Activated CD4-positive, alpha-beta memory T cell treated with anti-CD3 and anti-CD28 coated beads for 36 hours (primary cell): ENCODE measurements around the gene RAC3. TPM values are rescaled to one million over a fixed set of nuclear protein-coding genes. Genes with fewer than 3 reads are reported as not detected.

Experiments
- CTCF ChIA-PET: fragments of 350-600 bp; sonication (Branson Sonifier 250); formaldehyde crosslinking; loops from one replicate; lab custom pipeline; 2021; ENCODE audit warnings: antibody characterized with exemption, inconsistent platforms; lab: Charles Lee
- POLR2A ChIA-PET: fragments of 350-600 bp; sonication (Branson Sonifier 250); formaldehyde crosslinking; loops from one replicate; lab custom pipeline; 2021; ENCODE audit warnings: antibody characterized with exemption; lab: Charles Lee
- DNase-seq: peaks from one replicate; pipeline ENCODE4 v3.0.0-alpha.2; 2020
- H3K27ac Mint-ChIP-seq: one replicate; pipeline ENCODE4 v1.8.0; 2021; ENCODE audit warnings: mixed read lengths
- H3K27me3 Mint-ChIP-seq: one replicate; pipeline ENCODE4 v1.8.0; 2021; ENCODE audit warnings: mixed read lengths
- H3K36me3 Mint-ChIP-seq: one replicate; pipeline ENCODE4 v1.8.0; 2021; ENCODE audit warnings: mixed read lengths
- H3K4me1 Mint-ChIP-seq: one replicate; pipeline ENCODE4 v1.8.0; 2021; ENCODE audit warnings: low read depth, mixed read lengths
- H3K4me3 Mint-ChIP-seq: one replicate; pipeline ENCODE4 v1.8.0; 2021; ENCODE audit warnings: mild to moderate bottlenecking, mixed read lengths
- H3K9me3 Mint-ChIP-seq: one replicate; pipeline ENCODE4 v1.8.0; 2021; ENCODE audit warnings: mixed read lengths
- intact Hi-C: fragments of 100-400 bp; cut with micrococcal nuclease; formaldehyde crosslinking; loops from one replicate; pipeline ENCODE4 v1.15.1; 2023
- total RNA-seq, 2 experiments: library from RNA; stranded (reverse); gene quantifications; one replicate each; pipeline ENCODE4 v1.2.3, GENCODE V29; 2021

Gene RAC3
- total RNA-seq, 2 experiments from 2014 or later, result 6.3 to 8.1 TPM

- Mint-ChIP-seq H3K9me3 (no peaks in the 10 kb centered on the region), H3K4me3 (peak within 1 kb of the TSS; percentile 84), H3K4me1 (peaks cover 24% of the 10 kb centered on the region), H3K36me3 (no peaks in the 10 kb centered on the region), H3K27me3 (no peaks in the 10 kb centered on the region), H3K27ac (peak within 1 kb of the TSS; percentile 66)
- ChIA-PET POLR2A (interaction anchor here (0.8 to 2.3 kb wide), 5 partner anchors 15 to 84 kb away, joined by 3 to 8 read pairs (median 5); partner anchors contain the start of genes ASPSCR1 and DCXR), CTCF (interaction anchor here (0.9 to 6.4 kb wide), 10 partner anchors 7 to 288 kb away, joined by 3 to 174 read pairs (median 4); partner anchors contain the start of genes DCXR, FASN, MAFG and NOTUM)
- intact Hi-C loops, result loop anchor here (1.0 to 2.0 kb wide), 6 partner anchors 14 to 250 kb away; partner anchors contain the start of genes ASPSCR1, CSNK1D, DCXR and FASN
- peak; percentile 100 for DNase-seq
These were observed 8.5 kb upstream of the RAC3 start, which contains the start of gene LRRC45 for GRCh38 chr17:82022981-82023446. LRRC45 (plus strand) TSS chr17:82023305; CDS start chr17:82023644, 339 bp downstream.

GRCh38 chr17:82023447-82024241, 7.8 kb upstream of the RAC3 start:
- intact Hi-C loops, result loop anchor here (1.0 to 2.0 kb wide), 6 partner anchors 13 to 250 kb away; partner anchors contain the start of genes ASPSCR1, CSNK1D, DCXR and FASN
- DNase-seq, result peak; percentile 37
- ChIA-PET POLR2A (interaction anchor here (0.9 to 2.1 kb wide), 3 partner anchors 14 to 182 kb away, joined by 4 to 8 read pairs (median 5); partner anchors contain the start of gene DCXR), CTCF (interaction anchor here (0.9 to 6.4 kb wide), 8 partner anchors 13 to 190 kb away, joined by 3 to 174 read pairs (median 4); partner anchors contain the start of genes DCXR, FASN, MAFG and NOTUM)
- Mint-ChIP-seq H3K36me3 (no peaks in the 10 kb centered on the region), H3K4me3 (peak overlapping the region; percentile 84), H3K9me3 (no peaks in the 10 kb centered on the region), H3K27me3 (no peaks in the 10 kb centered on the region), H3K4me1 (peaks cover 24% of the 10 kb centered on the region), H3K27ac (no peak overlapping the region)

GRCh38 chr17:82024859-82025258, 6.6 kb upstream of the RAC3 start:
- CTCF ChIA-PET, result interaction anchor here (1.9 kb wide), 1 partner anchor 65 kb away, joined by 9 read pairs; no protein-coding TSS in a partner anchor

GRCh38 chr17:82025401-82026107, 5.9 kb upstream of the RAC3 start:
- intact Hi-C loops, result no loop called here
- no peak for DNase-seq
- ChIA-PET CTCF (interaction anchor here (1.9 kb wide), 1 partner anchor 66 kb away, joined by 9 read pairs; no protein-coding TSS in a partner anchor), POLR2A (no interaction called here)
- Mint-ChIP-seq H3K9me3 (no peaks in the 10 kb centered on the region), H3K27me3 (no peaks in the 10 kb centered on the region), H3K36me3 (peaks cover 1% of the 10 kb centered on the region), H3K4me1 (peaks cover 29% of the 10 kb centered on the region), H3K4me3 (no peak overlapping the region), H3K27ac (no peak overlapping the region)

More at GRCh38 chr17:82024859-82025258, 6.6 kb upstream of the RAC3 start:
- POLR2A ChIA-PET, result interaction anchor here (2.1 kb wide), 1 partner anchor 13 kb away, joined by 8 read pairs; the partner anchor contains the start of gene DCXR
- intact Hi-C loops, result no loop called here
- Mint-ChIP-seq H3K4me1 (peaks cover 28% of the 10 kb centered on the region), H3K36me3 (no peaks in the 10 kb centered on the region), H3K9me3 (no peaks in the 10 kb centered on the region), H3K27me3 (no peaks in the 10 kb centered on the region), H3K27ac (no peak overlapping the region), H3K4me3 (no peak overlapping the region)
- no peak for DNase-seq

GRCh38 chr17:82028246-82028645, 3.2 kb upstream of the RAC3 start:
- intact Hi-C loops, result no loop called here
- Mint-ChIP-seq H3K4me3 (no peak overlapping the region), H3K36me3 (peaks cover 2% of the 10 kb centered on the region), H3K9me3 (no peaks in the 10 kb centered on the region), H3K27ac (no peak overlapping the region), H3K4me1 (peaks cover 16% of the 10 kb centered on the region), H3K27me3 (no peaks in the 10 kb centered on the region)
- ChIA-PET POLR2A (no interaction called here), CTCF (interaction anchor here (3.0 to 4.9 kb wide), 3 partner anchors 10 to 128 kb away, joined by 13 to 54 read pairs (median 20); partner anchors contain the start of gene DCXR)
- no peak for DNase-seq

GRCh38 chr17:82028966-82029365, 2.5 kb upstream of the RAC3 start:
- ChIA-PET CTCF (interaction anchor here (1.3 to 4.9 kb wide), 7 partner anchors 8 to 207 kb away, joined by 4 to 54 read pairs (median 14); partner anchors contain the start of genes CENPX, DCXR and FASN), POLR2A (no interaction called here)
- no peak for DNase-seq
- intact Hi-C loops, result no loop called here
- Mint-ChIP-seq H3K9me3 (no peaks in the 10 kb centered on the region), H3K36me3 (peaks cover 2% of the 10 kb centered on the region), H3K27me3 (no peaks in the 10 kb centered on the region), H3K4me1 (peaks cover 13% of the 10 kb centered on the region), H3K27ac (no peak overlapping the region), H3K4me3 (no peak overlapping the region)

- H3K36me3 Mint-ChIP-seq, result peaks cover 2% of the 10 kb centered on the region
- H3K27ac Mint-ChIP-seq, result no peak overlapping the region
- H3K4me3 Mint-ChIP-seq, result peak overlapping the region; percentile 45
- no peak for DNase-seq
- H3K27me3 Mint-ChIP-seq, result no peaks in the 10 kb centered on the region
- CTCF ChIA-PET, result interaction anchor here (1.3 to 4.9 kb wide), 9 partner anchors 9 to 207 kb away, joined by 4 to 54 read pairs (median 13); partner anchors contain the start of genes CENPX, DCXR and FASN
- POLR2A ChIA-PET, result interaction anchor here (1.6 kb wide), 1 partner anchor 69 kb away, joined by 6 read pairs; the partner anchor contains the start of gene FASN
- no peaks in the 10 kb centered on the region for H3K9me3 Mint-ChIP-seq
- intact Hi-C loops, result no loop called here
- H3K4me1 Mint-ChIP-seq, result peaks cover 9% of the 10 kb centered on the region
These were observed 2.1 kb upstream of the RAC3 start for GRCh38 chr17:82029391-82029790.

- POLR2A ChIA-PET, result interaction anchor here (0.6 to 1.6 kb wide), 4 partner anchors 13 to 268 kb away, joined by 3 to 6 read pairs (median 3); partner anchors contain the start of gene FASN
- no peak overlapping the region for H3K4me3 Mint-ChIP-seq
- no peaks in the 10 kb centered on the region for H3K9me3 Mint-ChIP-seq
These were observed 1.4 kb upstream of the RAC3 start for GRCh38 chr17:82029990-82030469.

GRCh38 chr17:82030470-82031302, 792 bp upstream of the RAC3 start:
- peaks cover 13% of the 10 kb centered on the region for H3K4me1 Mint-ChIP-seq
- POLR2A ChIA-PET, result interaction anchor here (0.6 to 1.6 kb wide), 4 partner anchors 13 to 268 kb away, joined by 3 to 6 read pairs (median 3); partner anchors contain the start of gene FASN
- H3K4me3 Mint-ChIP-seq, result peak overlapping the region; percentile 76
- H3K27ac Mint-ChIP-seq, result no peak overlapping the region
- intact Hi-C loops, result loop anchor here (1.0 to 10.0 kb wide), 3 partner anchors 68 to 384 kb away; partner anchors contain the start of genes FASN, HEXD and OGFOD3
- CTCF ChIA-PET, result interaction anchor here (0.6 to 4.9 kb wide), 35 partner anchors 8 to 521 kb away, joined by 3 to 54 read pairs (median 4); partner anchors contain the start of genes CENPX, DCXR, DUS1L and FASN
- peaks cover 8% of the 10 kb centered on the region for H3K36me3 Mint-ChIP-seq
- peak; percentile 89 for DNase-seq
- no peaks in the 10 kb centered on the region for H3K9me3 Mint-ChIP-seq
- no peaks in the 10 kb centered on the region for H3K27me3 Mint-ChIP-seq

More at GRCh38 chr17:82029990-82030469, 1.4 kb upstream of the RAC3 start:
- Mint-ChIP-seq H3K4me1 (peaks cover 9% of the 10 kb centered on the region), H3K27ac (no peak overlapping the region), H3K27me3 (no peaks in the 10 kb centered on the region), H3K36me3 (peaks cover 4% of the 10 kb centered on the region)
- CTCF ChIA-PET, result interaction anchor here (0.6 to 4.9 kb wide), 27 partner anchors 8 to 521 kb away, joined by 3 to 54 read pairs (median 4); partner anchors contain the start of genes CENPX, DCXR, DUS1L and FASN
- no peak for DNase-seq
- intact Hi-C loops, result loop anchor here (1.0 to 10.0 kb wide), 3 partner anchors 69 to 385 kb away; partner anchors contain the start of genes FASN, HEXD and OGFOD3
